Amniotic stem cell (primary cell): ENCODE data around the gene POLR1H.
A peak's percentile ranks its signal among the peaks of the same experiment; 100 is the strongest.

ENCODE experiments used
- DNase-seq: peaks from one replicate; lab custom pipeline; 2025; lab: John Stamatoyannopoulos, UW

The POLR1H gene

DNA sequence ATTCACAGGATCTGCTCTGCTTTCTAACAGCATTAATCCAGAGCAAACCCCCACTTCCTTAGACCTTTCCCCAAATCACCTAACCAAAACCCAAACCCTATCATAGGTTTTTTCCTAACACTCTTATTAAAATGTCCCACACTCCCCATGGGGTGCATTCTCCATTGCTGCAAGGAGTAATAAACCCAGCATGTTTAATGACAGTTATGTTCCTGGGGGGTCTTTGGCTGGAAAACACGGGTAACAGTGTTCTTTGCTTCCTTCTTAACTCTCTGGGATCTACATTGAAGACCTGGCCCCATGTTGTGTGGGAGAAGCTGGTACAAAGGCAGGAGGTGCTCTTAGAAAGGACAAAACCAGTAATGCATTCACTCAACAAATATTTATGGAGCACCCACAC is 35.8 kb downstream of the POLR1H start:
- no peak for DNase-seq

- DNase-seq = no peak
These were observed 37.1 kb downstream of the POLR1H start for GRCh38 chr6:30097902-30098768.

GRCh38 chr6:30100154-30100553 is 39.1 kb downstream of the POLR1H start:
- DNase-seq = no peak

- DNase-seq = no peak
These were observed 39.7 kb downstream of the POLR1H start for GRCh38 chr6:30100585-30101443.

DNA sequence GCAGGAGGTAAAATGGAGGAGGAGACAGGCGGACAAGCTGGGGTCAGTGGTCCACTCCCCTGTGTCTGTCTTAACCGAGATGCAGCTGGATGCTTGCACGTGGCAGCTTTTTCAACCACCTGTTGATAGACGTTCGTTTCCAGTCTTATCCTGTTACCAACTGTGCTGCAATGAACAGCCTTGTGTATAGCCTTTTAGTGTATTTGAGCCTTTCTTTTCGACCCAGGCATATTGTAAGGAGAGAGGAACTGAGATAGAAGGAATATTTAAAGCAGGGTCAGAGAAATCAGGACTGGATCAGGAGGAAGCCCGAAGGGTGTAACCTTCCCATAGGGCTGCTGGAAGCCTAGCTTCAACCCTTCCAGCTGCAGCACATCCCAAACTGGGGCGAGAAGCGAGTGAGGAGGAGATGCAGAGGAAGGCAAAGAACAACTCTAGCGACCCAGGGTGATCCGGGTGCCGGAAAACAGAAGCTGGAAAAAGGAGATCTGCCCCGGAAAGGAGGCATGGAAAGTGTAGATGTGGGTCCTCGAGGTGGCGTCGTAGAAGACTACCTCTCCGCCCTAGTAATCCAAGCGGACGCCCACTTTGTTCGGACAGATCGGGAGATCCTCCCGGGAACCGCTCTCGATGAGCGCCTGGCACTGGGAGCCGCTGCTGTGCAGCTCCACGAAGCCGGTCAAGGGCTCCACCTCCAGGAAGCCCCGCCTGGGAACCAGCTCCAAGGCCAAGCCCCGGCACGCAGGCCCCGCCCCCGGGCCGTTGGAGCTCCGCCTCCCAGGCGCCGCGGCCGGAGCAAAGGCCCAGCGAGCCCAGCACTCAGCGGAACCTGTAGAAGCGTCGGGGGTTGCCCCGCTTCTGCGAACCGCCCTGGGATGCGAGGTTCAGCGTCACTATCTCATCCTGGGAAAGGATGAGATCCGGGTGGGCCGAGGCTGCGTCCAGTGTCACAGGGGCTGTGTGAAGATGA is 40.7 kb downstream of the POLR1H start:
- DNase-seq = peak; percentile 32

GRCh38 chr6:30102414-30102969 is 41.4 kb downstream of the POLR1H start:
- DNase-seq = no peak

DNA sequence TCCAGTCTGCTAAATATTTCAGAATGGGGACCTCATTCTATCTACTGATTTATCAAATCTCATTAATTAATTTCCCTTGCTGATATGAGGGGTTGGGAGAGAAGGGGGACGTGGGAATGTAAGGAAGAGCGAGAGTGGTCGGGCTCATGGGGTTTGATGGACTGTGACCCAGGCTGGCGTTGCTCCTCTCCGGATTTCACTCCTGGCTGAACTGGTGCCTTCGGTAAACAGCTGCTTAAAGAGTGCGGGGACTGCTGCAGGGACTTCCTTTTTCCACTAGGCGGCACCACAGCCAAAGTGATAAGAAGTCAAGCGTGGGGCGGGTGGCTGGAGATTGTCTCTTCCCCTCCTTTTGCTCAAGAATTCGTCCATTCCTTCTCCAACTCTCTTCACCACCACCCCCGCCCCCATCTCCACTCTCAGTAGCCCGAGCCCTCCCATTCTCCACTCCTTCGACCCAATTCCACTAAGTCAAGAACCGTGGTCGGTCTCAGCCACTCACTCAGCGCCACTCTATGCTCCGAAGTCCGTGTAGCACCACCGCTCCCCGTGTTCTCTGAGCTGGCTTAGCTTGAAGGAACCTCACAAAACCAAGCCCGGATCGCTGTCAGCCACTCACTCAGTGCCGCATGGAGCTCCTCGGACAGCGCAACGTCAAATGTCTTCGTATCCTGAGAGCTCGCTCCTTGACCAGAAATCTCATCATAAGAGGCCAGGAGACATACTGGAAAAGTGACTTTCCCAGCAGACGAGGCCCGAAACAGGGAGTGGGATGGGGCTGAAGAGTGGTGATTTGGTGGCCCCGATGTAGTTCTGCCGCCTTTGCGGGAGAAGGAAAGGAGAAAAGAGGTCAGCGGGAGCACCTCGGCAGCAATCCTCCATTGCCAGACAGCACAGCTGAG is 42.2 kb downstream of the POLR1H start:
- DNase-seq = peak; percentile 54

DNA sequence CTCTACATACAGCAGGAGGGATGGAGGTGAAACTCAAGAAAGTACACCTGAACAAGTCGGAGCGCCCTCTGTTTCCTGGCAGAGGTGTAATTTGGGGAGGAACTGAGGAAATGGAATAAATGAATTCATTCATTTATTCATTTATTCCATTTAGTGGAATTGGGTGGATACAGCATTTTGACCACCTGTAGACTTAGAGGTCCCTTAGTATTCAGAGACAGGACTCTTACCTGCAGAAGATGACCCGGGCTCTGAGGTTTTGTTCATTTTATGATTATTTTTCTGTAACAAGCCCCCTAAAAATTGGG is 42.8 kb downstream of the POLR1H start:
- DNase-seq = no peak

GRCh38 chr6:30104661-30105060 is 43.6 kb downstream of the POLR1H start:
- no peak for DNase-seq

GRCh38 chr6:30111266-30111856 is 50.3 kb downstream of the POLR1H start:
- no peak for DNase-seq

DNA sequence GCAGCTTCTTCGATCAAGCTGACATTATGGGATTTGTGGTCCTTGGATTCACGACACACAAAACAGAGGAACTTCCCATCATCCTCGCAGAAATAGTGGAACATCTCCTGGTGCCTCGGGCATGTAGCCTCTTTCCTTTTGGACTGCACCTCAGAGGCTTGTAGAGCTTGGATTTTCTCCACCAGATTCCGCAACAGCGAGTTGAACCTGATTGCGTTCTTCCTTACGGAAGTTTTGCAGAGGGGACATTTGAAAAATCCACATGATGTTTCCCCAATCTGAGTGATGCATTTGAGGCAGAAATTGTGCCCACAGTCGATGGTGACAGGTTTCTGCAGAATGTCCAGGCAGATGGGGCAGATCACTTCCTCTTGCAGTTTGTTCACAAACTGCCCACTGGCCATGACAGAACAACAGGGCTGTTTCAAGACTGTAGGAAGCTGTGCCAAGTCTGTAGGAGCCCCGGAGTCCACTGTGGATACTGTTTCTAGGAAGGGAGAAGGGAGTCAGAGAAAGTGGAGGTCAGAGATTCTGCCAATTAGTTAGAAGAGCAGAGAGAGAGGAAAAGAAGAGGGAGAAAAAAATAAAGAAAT is 51.4 kb downstream of the POLR1H start:
- DNase-seq = no peak

GRCh38 chr6:30113003-30113759 is 52.1 kb downstream of the POLR1H start, which contains the start of gene TRIM31:
TRIM31 (minus strand) TSS chr6:30113090; CDS start chr6:30112805, 285 bp downstream.
- DNase-seq = no peak

DNA sequence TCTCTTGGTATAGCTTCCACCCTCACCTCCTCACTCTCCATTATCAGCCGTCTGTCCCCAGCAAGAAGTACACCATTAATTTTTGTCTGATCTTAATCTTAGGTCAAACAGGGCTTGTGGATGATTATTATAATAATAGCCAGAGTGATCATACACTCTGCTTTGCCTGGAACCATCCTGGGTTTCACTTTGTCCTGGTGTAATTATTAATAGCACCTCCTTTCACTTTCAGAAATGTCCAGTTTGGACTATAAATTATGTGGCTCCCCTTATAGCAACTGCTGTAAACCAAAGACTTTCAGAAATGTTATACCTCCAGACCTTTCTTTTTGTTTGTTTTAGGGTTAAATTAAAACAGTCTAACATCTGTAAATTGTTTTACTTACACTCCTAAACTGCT is 52.8 kb downstream of the POLR1H start:
- DNase-seq = no peak
